ENCODE measurements around the gene STIM1.

STIM1 gene

GRCh38 chr11:3888876-3889275, 33.4 kb downstream of the STIM1 start:
- H3K4me1 ChIP-seq (ENCODE audit: insufficient read depth, insufficient read length): peaks cover 3% of the 10 kb centered on the region
- no peaks in the 10 kb centered on the region for H3K9me3 ChIP-seq (ENCODE audit: insufficient read depth, low read length)
- no peak overlapping the region for H3K9ac ChIP-seq (ENCODE audit: insufficient read length, low read depth)
- no peaks in the 10 kb centered on the region for H3K27me3 ChIP-seq (ENCODE audit: insufficient read depth, insufficient read length)
- no peaks in the 10 kb centered on the region for H3K36me3 ChIP-seq (ENCODE audit: insufficient read depth, insufficient read length, low read length)
- TF ChIP-seq ZNF274 (IDR thresholded peaks at IDR 0.05; ENCODE audit: low read depth, low read length): no peak
- no peak for TF ChIP-seq YY1 (IDR thresholded peaks at IDR 0.05; ENCODE audit: insufficient read depth, insufficient read length)
- no peak for TF ChIP-seq SUZ12 (IDR thresholded peaks at IDR 0.05; ENCODE audit: extremely low read depth, insufficient read depth, insufficient read length)
- no peak for DNase-seq (ENCODE audit: low read depth, low spot score)
- H3K4me3 ChIP-seq (ENCODE audit: insufficient read length, low read depth): no peak overlapping the region

GRCh38 chr11:3890014-3890413, 34.5 kb downstream of the STIM1 start:
- no peaks in the 10 kb centered on the region for H3K9me3 ChIP-seq (ENCODE audit: insufficient read depth, low read length)
- peaks cover 3% of the 10 kb centered on the region for H3K4me1 ChIP-seq (ENCODE audit: insufficient read depth, insufficient read length)
- TF ChIP-seq SUZ12 (IDR thresholded peaks at IDR 0.05; ENCODE audit: extremely low read depth, insufficient read depth, insufficient read length) (no peak), ZNF274 (IDR thresholded peaks at IDR 0.05; ENCODE audit: low read depth, low read length) (no peak), YY1 (IDR thresholded peaks at IDR 0.05; ENCODE audit: insufficient read depth, insufficient read length) (no peak)
- H3K27me3 ChIP-seq (ENCODE audit: insufficient read depth, insufficient read length): no peaks in the 10 kb centered on the region
- H3K36me3 ChIP-seq (ENCODE audit: insufficient read depth, insufficient read length, low read length): no peaks in the 10 kb centered on the region
- no peak for DNase-seq (ENCODE audit: low read depth, low spot score)
- H3K9ac ChIP-seq (ENCODE audit: insufficient read length, low read depth): no peak overlapping the region
- no peak overlapping the region for H3K4me3 ChIP-seq (ENCODE audit: insufficient read length, low read depth)

GRCh38 chr11:3890806-3891205, 35.3 kb downstream of the STIM1 start:
- Histone ChIP-seq H3K4me3 (ENCODE audit: insufficient read length, low read depth) (no peak overlapping the region), H3K4me1 (ENCODE audit: insufficient read depth, insufficient read length) (peaks cover under 1% of the 10 kb centered on the region)
- no peak for TF ChIP-seq ZNF274 (IDR thresholded peaks at IDR 0.05; ENCODE audit: low read depth, low read length)
- TF ChIP-seq YY1 (IDR thresholded peaks at IDR 0.05; ENCODE audit: insufficient read depth, insufficient read length): no peak
- TF ChIP-seq SUZ12 (IDR thresholded peaks at IDR 0.05; ENCODE audit: extremely low read depth, insufficient read depth, insufficient read length): no peak

GRCh38 chr11:3891751-3892150, 36.3 kb downstream of the STIM1 start:
- no peaks in the 10 kb centered on the region for H3K9me3 ChIP-seq (ENCODE audit: insufficient read depth, low read length)
- H3K4me1 ChIP-seq (ENCODE audit: insufficient read depth, insufficient read length): no peaks in the 10 kb centered on the region
- H3K27me3 ChIP-seq (ENCODE audit: insufficient read depth, insufficient read length): no peaks in the 10 kb centered on the region
- H3K4me3 ChIP-seq (ENCODE audit: insufficient read length, low read depth): no peak overlapping the region
- H3K9ac ChIP-seq (ENCODE audit: insufficient read length, low read depth): no peak overlapping the region
- no peaks in the 10 kb centered on the region for H3K36me3 ChIP-seq (ENCODE audit: insufficient read depth, insufficient read length, low read length)
- TF ChIP-seq YY1 (IDR thresholded peaks at IDR 0.05; ENCODE audit: insufficient read depth, insufficient read length) (no peak), SUZ12 (IDR thresholded peaks at IDR 0.05; ENCODE audit: extremely low read depth, insufficient read depth, insufficient read length) (no peak), ZNF274 (IDR thresholded peaks at IDR 0.05; ENCODE audit: low read depth, low read length) (no peak)
- DNase-seq (ENCODE audit: low read depth, low spot score): no peak

More at GRCh38 chr11:3890806-3891205, 35.3 kb downstream of the STIM1 start:
- no peaks in the 10 kb centered on the region for H3K9me3 ChIP-seq (ENCODE audit: insufficient read depth, low read length)
- H3K36me3 ChIP-seq (ENCODE audit: insufficient read depth, insufficient read length, low read length): no peaks in the 10 kb centered on the region
- no peak overlapping the region for H3K9ac ChIP-seq (ENCODE audit: insufficient read length, low read depth)
- H3K27me3 ChIP-seq (ENCODE audit: insufficient read depth, insufficient read length): no peaks in the 10 kb centered on the region
- DNase-seq (ENCODE audit: low read depth, low spot score): no peak

- Histone ChIP-seq H3K9ac (ENCODE audit: insufficient read length, low read depth) (no peak overlapping the region), H3K4me3 (ENCODE audit: insufficient read length, low read depth) (no peak overlapping the region)
These were observed 36.7 kb downstream of the STIM1 start for GRCh38 chr11:3892156-3892555.

GRCh38 chr11:3893311-3893710, 37.8 kb downstream of the STIM1 start:
- Histone ChIP-seq H3K9me3 (ENCODE audit: insufficient read depth, low read length) (no peaks in the 10 kb centered on the region), H3K9ac (ENCODE audit: insufficient read length, low read depth) (no peak overlapping the region), H3K4me1 (ENCODE audit: insufficient read depth, insufficient read length) (no peaks in the 10 kb centered on the region), H3K27me3 (ENCODE audit: insufficient read depth, insufficient read length) (no peaks in the 10 kb centered on the region), H3K4me3 (ENCODE audit: insufficient read length, low read depth) (no peak overlapping the region), H3K36me3 (ENCODE audit: insufficient read depth, insufficient read length, low read length) (no peaks in the 10 kb centered on the region)
- DNase-seq (ENCODE audit: low read depth, low spot score): no peak
- TF ChIP-seq YY1 (IDR thresholded peaks at IDR 0.05; ENCODE audit: insufficient read depth, insufficient read length): no peak
- no peak for TF ChIP-seq ZNF274 (IDR thresholded peaks at IDR 0.05; ENCODE audit: low read depth, low read length)
- no peak for TF ChIP-seq SUZ12 (IDR thresholded peaks at IDR 0.05; ENCODE audit: extremely low read depth, insufficient read depth, insufficient read length)

More at GRCh38 chr11:3892156-3892555, 36.7 kb downstream of the STIM1 start:
- TF ChIP-seq SUZ12 (IDR thresholded peaks at IDR 0.05; ENCODE audit: extremely low read depth, insufficient read depth, insufficient read length): no peak
- TF ChIP-seq YY1 (IDR thresholded peaks at IDR 0.05; ENCODE audit: insufficient read depth, insufficient read length): no peak
- TF ChIP-seq ZNF274 (IDR thresholded peaks at IDR 0.05; ENCODE audit: low read depth, low read length): no peak
- Histone ChIP-seq H3K27me3 (ENCODE audit: insufficient read depth, insufficient read length) (no peaks in the 10 kb centered on the region), H3K4me1 (ENCODE audit: insufficient read depth, insufficient read length) (no peaks in the 10 kb centered on the region), H3K36me3 (ENCODE audit: insufficient read depth, insufficient read length, low read length) (no peaks in the 10 kb centered on the region), H3K9me3 (ENCODE audit: insufficient read depth, low read length) (no peaks in the 10 kb centered on the region)
- DNase-seq (ENCODE audit: low read depth, low spot score): no peak

GRCh38 chr11:3894128-3894731, 38.8 kb downstream of the STIM1 start:
- H3K9ac ChIP-seq (ENCODE audit: insufficient read length, low read depth): no peak overlapping the region
- no peaks in the 10 kb centered on the region for H3K9me3 ChIP-seq (ENCODE audit: insufficient read depth, low read length)
- H3K4me3 ChIP-seq (ENCODE audit: insufficient read length, low read depth): no peak overlapping the region
- H3K27me3 ChIP-seq (ENCODE audit: insufficient read depth, insufficient read length): no peaks in the 10 kb centered on the region
- DNase-seq (ENCODE audit: low read depth, low spot score): no peak
- no peaks in the 10 kb centered on the region for H3K4me1 ChIP-seq (ENCODE audit: insufficient read depth, insufficient read length)
- TF ChIP-seq YY1 (IDR thresholded peaks at IDR 0.05; ENCODE audit: insufficient read depth, insufficient read length): no peak
- no peak for TF ChIP-seq ZNF274 (IDR thresholded peaks at IDR 0.05; ENCODE audit: low read depth, low read length)
- TF ChIP-seq SUZ12 (IDR thresholded peaks at IDR 0.05; ENCODE audit: extremely low read depth, insufficient read depth, insufficient read length): no peak
- no peaks in the 10 kb centered on the region for H3K36me3 ChIP-seq (ENCODE audit: insufficient read depth, insufficient read length, low read length)
